Measurements from ENCODE around the gene FLRT2.

DNA sequence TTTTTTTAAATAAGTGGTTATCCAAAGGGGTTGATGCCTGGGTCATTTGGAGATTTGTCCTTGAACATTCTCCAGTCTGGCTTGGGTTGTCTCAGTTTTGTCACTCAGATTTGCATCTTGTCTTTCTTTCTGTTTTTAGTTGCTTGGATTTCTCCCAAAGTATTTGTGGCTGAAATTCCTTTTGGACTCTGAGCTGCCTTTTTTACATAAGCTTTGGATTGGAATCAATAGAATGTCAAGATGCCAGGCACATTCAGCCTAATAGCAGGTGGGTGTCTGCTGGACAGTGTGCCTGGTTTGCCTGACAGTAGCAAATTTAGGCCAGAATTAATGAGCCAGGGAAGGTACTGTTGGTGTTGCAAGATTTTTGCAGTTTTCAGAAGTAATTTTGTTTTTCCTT is 50.0 kb downstream of the FLRT2 start:
- TF ChIP-seq RAD21 (IDR thresholded peaks at IDR 0.05; ENCODE audit: low read length) (no peak), NFE2L2 (IDR thresholded peaks at IDR 0.05; ENCODE audit: low read depth, low read length) (no peak), MAFK (IDR thresholded peaks at IDR 0.05; ENCODE audit: low read depth, low read length) (no peak), POLR2A (IDR thresholded peaks at IDR 0.05; ENCODE audit: low read depth, low read length) (no peak), FOS (IDR thresholded peaks at IDR 0.05; ENCODE audit: low read depth, low read length) (no peak)
- TF ChIP-seq, protein P1, sequence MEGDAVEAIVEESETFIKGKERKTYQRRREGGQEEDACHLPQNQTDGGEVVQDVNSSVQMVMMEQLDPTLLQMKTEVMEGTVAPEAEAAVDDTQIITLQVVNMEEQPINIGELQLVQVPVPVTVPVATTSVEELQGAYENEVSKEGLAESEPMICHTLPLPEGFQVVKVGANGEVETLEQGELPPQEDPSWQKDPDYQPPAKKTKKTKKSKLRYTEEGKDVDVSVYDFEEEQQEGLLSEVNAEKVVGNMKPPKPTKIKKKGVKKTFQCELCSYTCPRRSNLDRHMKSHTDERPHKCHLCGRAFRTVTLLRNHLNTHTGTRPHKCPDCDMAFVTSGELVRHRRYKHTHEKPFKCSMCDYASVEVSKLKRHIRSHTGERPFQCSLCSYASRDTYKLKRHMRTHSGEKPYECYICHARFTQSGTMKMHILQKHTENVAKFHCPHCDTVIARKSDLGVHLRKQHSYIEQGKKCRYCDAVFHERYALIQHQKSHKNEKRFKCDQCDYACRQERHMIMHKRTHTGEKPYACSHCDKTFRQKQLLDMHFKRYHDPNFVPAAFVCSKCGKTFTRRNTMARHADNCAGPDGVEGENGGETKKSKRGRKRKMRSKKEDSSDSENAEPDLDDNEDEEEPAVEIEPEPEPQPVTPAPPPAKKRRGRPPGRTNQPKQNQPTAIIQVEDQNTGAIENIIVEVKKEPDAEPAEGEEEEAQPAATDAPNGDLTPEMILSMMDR (conservative IDR thresholded peaks at IDR 0.05; ENCODE audit: low read depth, low read length), result no peak
- TF ChIP-seq, protein P2, sequence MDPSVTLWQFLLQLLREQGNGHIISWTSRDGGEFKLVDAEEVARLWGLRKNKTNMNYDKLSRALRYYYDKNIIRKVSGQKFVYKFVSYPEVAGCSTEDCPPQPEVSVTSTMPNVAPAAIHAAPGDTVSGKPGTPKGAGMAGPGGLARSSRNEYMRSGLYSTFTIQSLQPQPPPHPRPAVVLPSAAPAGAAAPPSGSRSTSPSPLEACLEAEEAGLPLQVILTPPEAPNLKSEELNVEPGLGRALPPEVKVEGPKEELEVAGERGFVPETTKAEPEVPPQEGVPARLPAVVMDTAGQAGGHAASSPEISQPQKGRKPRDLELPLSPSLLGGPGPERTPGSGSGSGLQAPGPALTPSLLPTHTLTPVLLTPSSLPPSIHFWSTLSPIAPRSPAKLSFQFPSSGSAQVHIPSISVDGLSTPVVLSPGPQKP (IDR thresholded peaks at IDR 0.05; ENCODE audit: borderline replicate concordance, low read depth, low read length), result no peak
